LHCN-M2 (cell line): ENCODE data around the gene HECA. TPM values are rescaled to one million over a fixed set of nuclear protein-coding genes. Genes with fewer than 3 reads are reported as not detected.
"Not testable (repeated sequence)": the region's sequence is repeated elsewhere in the genome, so short reads cannot be mapped to it uniquely, and the experiment has no call there.

ENCODE experiments used
- DNase-seq: peaks from one replicate; pipeline ENCODE4 v3.0.0-alpha.2; 2012; ENCODE audit warnings: low read depth
- total RNA-seq: library from RNA; depleted of rRNA; stranded (reverse); fragments of >200 nt; gene quantifications from 2 replicates; pipeline ENCODE4 v1.2.3, GENCODE V29; 2014

HECA gene
- total RNA-seq, 1 experiment from 2014 or later = 8.6 TPM

DNA sequence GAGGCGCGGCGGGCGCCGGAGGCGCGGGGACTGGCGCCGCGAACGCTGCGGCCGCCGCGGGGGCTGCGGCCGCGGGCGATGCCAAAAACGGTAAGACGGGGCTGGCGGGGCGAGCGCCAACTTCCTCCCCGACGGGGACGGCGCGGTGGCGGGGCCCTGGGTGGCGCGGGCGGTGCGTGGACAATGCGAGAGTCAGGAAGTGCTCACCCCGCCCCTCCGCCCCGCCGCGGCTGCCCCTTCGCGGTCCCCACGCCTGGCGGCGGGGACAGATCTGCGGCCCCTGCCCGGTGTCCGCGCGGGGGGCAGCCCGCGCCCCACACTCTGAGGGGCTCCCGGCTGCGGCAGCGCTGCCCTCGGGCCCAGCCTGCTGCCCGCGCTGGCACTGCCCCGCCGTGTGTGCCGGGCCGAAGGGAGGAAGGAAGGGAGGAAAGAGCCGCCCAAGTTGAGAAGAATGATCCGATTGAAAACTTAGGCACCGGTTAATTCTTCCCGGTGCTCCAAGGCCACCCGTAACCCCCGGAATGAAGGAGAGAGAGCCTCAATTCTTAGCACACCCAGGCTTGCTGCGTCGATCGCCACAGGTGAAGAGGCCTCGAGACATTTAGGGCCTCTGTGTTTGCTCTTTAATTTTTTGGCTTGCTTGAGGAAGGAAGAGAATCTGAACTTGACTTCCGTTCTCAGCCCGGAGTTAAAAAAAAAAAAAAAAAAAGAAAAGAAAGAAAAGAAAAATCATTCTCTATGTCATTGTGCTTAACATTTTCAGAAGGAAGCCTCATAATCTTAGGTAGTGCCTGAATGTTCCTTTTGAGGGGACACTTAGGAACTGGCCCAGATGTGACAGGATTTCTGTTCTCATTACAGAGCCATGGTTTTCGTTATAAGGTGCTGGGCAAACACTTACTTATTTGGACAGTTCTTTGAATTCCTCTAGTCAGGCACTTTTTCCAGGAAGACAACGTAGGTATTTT lies 982 bp downstream of the HECA start:
- DNase-seq = no peak

DNA sequence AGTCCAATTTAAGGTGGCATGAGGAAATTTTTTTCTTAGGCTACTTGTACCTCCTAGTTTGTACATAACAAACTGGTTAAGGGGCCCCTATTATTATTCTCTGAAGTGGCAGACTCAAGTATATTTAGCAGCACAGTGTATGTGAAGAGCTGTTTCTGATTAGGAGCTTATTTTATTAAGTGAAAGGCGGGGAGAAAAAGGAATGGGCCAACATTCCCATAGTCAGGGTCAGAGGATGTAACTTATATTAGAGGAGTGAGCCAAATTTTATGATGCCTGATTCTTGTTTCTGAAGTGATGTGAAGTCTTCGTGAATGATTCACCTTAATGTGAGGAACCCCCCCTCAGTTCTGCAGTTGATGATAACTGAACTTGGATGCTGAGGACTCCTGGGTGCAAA lies 2.8 kb downstream of the HECA start:
- no peak for DNase-seq

DNA sequence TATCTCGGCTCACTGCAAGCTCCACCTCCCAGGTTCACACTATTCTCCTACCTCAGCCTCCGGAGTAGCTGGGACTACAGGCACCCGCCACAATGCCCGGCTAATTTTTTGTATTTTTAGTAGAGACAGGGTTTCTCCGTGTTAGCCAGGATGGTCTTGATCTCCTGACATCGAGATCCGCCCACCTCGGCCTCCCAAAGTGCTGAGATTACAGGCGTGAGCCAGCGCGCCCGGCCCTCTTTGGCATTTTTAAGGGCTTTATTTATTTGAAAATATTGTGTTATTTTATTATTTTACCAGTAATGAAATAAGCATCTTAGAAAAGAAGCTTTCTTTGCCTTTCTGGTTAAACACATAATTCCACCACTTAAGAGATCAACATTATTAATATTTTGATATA lies 6.0 kb downstream of the HECA start:
- not testable (repeated sequence) for DNase-seq

DNA sequence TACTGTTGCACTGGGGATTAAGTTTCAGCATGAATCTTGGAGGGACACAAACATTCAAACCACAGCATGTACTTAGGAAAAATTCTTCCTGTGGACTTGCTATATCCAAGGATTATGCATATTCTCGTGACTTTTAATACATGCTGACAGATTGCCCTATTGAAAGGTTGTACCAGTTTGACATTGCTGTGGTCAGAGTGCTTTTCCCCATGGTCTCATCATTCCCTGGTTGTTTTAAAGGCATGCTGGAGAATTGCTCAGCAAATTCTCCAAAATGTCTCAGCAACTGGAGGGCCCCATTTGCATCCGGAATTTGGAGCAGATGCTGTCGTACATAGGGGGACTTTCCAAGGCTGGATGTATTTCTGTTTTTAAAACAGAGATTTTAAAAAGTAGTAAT lies 7.4 kb downstream of the HECA start:
- DNase-seq = no peak

DNA sequence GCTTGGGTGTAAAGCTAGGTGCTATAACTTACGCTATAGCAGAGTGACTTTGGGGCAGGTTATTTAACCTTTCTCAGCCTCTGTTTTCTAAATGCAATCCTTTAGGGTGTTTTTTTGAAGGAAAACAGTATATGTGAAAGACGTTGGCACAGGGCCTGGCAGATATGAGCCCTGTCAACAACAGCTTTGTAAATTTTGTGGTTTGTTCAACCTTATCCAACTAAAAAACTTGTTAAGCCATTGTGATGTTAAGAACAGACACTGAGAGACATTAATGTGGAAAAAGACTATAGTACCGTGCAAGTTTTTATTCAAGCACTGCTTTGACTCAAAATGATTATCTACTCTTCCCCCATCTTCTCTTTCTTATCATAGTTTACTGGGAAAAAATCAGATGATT lies 8.2 kb downstream of the HECA start:
- DNase-seq = no peak

DNA sequence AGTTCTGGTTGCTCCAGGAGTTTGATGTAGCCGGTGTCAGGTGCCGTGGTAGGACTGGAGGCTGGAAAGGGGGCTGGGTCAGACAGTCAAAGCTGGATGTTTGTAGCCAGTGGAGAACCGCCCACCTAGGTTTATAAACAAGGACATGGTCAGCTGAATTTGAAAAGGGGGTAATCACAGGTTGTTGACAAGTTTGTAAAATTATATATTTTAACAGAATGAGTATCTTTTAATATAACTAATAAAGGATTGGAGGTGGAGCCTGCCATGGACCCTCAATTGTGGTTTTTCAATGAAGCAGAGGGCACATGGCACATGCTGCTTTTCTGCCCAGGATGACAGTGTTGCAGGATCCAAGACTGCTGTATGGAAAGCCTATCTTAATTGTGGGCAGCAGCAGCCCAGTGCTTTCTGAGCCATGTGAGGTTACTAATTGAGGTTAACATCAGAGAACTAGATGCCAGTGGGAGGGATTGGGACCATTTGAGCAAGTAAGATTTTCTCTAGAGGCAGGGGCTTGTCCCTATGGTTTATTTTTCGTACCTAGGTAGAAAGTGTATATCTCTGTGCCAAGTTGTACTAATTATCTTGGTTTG lies 9.7 kb downstream of the HECA start:
- no peak for DNase-seq

DNA sequence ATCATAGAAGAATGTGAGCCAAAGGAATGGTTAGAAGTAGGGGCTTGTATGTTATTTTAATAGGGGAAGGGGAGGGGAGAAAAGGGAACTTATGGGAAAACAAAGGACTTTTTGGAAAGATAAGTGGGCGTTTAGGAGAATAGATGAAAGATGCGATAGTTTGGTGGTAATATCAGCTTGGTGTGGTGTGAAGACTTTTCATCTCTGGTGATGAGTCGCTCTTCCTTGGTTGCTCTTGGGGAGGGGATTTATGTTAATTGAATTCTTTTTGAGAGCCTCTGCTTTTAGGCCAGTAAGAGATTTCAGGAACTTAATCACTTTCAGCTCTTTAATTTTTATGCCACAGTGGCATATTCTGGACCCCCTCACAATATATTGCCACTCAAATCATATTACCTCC lies 10.8 kb downstream of the HECA start:
- DNase-seq = no peak

DNA sequence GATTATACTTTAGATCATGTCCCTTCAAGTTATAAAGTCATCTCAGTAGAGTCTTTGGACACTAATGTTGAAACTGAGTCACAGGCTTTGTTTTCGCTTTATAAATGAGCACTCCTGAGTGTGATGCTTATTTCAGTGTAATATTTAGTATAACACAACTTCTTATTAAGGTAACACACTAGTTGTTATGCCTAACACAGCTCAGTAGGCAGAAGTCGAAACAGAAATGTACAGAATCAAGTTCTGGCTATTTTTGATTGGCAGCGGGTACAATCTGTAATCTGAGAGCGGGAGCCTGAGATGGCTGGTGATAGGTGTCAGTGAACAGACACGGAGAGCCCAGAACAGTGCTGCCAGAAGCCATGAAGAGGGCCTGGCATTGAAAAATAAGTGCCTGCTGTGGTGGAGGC lies 11.4 kb downstream of the HECA start:
- no peak for DNase-seq

DNA sequence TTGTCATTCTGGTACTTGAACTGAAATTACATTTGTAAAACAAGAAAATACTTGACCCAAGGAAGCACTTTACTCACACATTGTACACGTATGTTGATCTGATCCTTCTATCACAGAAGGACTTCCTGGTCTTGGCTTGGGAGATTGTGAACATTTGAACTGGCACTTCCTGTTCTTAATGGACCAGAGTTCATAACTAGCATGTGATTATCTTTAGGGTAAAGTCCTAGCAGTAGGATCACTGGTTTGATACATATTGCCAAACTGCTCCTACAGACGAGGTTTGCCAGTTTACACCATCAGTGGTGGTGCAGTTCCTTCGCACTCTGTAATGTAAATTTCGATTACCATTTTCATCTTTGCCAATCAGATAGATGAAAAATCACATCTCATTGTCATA lies 12.7 kb downstream of the HECA start:
- no peak for DNase-seq

DNA sequence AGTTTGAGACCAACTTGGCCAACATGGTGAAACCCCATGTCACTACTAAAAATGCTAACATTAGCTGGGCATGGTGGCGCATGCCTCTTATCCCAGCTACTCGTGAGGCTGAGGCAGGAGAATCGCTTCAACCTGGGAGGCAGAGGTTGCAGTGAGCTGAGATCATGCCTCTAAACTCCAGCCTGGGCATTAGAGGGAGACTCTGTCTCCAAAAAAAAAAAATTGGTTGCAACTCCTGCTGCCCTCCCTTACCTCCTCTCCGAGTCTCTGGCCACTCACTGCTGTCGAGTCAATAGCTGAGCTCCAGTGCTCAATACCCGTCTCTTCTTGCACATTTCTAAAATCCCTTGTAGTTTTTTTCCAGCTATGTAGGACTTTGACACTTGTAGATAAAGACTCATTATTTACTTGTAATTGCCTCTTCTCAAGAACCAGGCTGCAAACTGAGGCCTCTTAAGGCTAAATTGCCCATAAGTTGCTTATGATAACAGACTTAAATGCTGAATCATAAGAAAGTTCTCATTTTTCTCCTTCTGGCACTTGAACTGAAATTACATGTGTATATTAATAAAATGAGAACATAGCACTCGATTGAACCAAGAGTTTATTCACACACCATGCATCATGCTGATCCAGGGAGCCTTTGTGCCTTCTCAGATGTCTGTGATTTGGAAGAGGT lies 13.8 kb downstream of the HECA start:
- DNase-seq = no peak

DNA sequence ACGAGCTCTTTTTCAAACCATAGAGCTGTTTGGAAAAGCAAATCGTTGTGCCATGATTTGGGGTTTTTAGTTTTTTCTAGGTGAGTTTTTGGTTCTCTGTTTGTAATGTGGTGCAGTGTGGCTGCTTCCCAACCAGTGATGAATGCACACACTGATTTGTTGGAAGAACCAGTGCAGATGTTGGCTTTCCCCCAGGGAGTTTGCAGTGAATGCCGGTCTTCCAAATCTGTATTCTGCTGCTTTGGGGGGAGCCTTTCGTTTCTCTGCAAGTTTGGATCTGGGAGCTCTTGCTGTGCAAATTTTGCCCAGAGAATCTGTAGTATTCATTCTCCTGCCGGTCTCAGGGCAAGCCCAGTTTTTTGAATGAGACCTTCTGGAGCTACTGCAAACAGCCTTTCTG lies 14.5 kb downstream of the HECA start:
- DNase-seq = no peak

DNA sequence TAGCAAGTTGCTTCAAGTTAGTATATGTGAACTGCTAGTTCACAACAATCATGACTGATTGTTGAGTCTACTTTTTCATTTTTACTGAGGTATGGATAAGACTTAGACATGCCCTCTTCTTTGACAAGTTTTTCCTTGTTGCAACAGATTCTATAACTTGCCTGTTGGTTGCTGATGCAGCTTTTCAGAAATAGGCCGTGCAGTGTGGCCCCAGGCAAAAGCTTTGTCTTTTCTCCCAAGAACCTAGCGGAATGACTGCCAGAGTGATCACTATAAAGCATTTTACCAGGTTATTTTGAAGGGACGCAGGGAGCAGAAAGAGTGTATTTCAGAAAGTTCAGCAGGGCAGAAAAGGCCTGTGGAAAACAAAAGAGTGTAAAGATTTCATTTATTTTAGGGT lies 16.0 kb downstream of the HECA start:
- DNase-seq = no peak

DNA sequence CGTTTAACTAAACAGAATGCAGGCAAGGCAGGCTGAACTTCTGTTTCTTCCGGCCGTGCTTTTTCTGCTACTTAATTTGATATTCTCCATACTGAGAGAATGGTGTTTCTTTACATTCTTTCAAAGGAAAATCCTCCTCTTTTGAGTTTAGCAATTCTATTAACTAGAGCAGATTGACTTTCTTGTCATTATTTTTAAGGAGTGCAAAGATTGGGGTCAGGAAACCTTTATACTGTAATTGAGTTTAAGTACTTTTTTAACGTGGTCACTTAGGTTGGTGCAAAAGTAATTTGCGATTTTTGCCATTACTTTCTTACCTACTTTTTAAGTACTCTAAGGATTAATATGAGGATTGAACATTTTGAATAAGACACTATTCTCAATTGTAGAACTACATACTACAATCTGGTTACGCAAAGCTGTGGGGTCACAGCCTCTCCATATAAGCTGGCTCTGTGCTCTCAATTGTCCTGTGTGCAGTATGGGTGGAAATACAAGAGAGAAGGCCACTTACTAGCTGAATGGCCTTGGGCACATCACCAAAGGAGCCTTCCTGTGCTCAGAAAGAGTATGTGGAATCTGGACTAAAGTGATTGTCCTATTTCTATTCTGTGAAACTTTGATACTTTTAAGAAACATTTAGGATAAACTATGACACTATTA lies 16.7 kb downstream of the HECA start:
- no peak for DNase-seq

DNA sequence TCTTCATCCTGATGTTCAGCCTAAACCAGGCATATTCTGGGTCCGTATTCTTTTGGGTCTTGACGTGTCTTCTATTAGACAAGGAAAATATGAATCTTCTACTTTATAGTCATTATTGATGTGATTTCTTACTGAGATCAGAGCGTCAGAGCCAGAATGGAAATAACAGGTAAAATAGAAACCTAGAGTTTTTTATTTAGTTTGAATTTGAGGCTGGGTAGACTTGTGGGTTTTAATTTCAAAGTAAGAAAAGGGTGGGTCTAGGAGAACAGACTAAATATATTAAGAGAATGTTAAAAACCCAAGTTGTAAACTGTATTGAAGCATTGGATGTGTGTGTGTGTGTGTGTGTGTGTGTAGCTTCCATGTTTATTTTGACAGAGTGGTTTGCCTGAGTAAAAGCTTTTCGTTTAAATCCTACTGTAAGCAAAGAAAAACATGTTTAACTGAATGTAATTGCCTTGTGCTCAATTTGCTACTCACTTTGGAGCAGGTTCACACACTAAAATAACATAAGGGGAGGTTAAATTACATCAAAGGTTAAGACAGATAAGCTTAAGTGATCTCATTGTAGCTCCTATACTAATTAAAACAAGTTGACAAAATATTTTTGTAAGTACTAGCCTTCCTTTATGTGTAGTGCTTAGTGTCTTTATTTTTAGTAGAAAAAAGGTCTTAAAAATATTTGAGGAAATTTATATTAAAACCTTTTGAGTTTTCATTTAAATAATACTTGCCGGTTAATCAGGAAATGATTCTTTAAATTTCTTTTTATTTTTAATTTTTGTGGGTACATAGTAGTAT lies 17.4 kb downstream of the HECA start:
- DNase-seq = no peak

DNA sequence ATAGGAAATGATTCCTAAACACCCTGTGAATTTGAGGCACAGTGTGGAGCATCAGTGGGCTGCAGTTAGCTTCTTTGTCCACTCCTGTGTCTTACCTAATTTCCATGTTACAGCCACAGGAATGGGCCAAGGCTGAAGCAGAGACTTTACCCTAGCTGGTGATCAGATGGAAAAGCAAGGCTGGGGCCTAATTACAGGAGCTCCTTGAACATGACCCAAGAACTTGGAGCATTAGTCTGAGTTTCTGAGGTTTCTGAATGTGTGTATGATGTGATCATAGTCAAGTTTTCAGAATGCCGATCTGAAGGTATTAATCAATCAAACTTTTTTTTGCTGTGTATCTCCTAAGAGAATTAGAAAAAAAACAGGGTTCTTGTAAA lies 18.0 kb downstream of the HECA start:
- no peak for DNase-seq

DNA sequence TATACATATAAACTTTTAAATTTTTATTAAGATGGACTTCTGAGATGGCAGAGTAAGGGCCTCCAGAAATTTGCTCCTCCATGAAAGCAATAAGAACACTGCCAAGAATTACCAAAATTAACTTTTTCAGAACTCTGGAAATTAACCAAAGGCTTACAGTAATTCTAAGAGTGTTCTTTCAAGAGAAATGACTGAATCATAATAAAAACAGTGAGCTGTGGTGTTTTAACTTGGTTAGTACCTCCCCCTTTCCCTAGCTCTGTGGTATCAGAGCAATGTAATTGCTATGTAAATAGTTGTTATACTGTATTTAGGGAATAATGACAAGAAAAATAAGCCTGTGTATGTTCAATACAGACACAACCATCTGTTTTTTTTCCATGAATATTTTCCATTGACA lies 19.0 kb downstream of the HECA start:
- DNase-seq = peak; percentile 66

DNA sequence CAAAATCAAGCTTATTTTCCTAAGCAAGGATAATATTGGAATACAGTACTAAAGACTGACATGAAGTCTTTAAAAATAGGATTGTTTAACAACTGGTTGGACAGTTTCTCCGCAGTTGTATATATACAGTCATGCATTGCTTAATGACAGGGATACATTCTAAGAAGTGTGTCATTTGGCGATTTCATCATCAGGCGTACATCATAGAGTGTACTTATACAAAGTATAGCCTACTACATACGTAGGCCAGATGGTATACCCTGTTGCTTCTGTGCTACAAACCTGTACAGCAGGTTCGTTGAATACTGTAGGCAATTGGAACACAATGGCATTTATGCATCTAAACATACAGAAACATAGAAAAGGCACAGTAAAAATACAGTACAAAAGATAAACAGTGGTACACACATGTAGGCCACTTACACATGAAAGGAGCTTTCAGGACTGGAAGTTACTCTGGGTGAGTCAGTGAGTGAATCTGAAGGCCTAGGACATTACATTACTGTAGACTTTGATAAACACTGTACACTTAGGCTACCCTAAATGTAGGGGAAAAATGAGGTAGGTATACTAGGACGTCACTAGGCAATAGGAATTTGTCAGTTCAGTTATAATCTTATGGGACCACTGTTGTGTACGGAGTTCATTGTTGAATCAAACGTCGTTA lies 20.1 kb downstream of the HECA start:
- DNase-seq = no peak

DNA sequence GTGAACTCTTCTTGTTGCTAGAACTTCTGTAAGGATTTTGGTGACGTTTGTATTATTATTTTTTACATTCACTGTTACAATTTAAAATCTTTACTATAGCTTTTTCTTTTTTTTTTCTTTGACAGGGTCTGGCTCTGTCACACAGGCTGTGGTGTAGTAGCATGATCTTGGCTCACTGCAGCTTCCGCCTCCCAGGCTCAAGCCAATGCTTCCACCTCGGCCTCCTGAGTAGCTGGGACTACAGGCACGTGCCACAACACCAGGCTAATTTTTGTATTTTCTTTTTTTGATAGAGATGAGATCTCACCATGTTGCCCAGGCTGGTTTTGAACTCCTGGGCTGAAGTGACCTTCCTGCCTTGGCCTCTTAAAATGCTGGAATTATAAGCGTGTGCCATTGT lies 21.2 kb downstream of the HECA start:
- no peak for DNase-seq

DNA sequence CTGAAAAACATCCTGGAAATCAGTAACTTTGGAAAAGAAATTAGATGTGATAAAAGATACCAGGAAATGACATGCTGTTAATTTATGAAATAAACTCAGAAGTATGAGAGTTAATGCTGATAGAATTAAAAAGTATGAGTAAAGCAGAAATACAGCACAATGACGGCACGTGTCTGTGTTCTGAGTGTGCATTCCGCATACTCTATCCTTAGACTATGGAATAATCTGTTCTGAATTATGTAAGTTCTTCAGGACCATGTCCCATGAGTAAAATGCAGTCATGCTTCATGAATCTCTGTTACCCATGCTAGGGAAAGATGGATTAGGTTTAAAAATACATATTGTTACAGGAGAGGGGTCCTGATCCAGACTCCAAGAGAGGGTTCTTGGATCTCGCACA lies 21.7 kb downstream of the HECA start:
- DNase-seq = no peak

DNA sequence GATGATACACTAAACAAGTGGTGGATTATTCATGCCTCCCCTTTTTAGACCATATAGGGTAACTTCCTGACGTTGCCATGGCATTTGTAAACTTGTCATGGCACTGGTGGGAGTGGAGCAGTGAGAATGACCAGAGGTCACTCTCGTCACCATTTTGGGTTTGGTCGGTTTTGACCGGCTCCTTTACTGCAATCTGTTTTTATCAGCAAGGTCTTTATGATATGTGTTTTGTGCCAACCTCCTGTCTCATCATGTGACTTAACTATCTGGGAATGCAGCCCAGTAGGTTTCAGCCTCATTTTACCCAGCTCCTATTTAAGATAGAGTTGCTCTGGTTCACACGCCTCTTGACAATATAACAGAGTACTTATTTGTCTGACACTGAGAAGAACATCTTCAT lies 22.2 kb downstream of the HECA start:
- DNase-seq = not testable (repeated sequence)

DNA sequence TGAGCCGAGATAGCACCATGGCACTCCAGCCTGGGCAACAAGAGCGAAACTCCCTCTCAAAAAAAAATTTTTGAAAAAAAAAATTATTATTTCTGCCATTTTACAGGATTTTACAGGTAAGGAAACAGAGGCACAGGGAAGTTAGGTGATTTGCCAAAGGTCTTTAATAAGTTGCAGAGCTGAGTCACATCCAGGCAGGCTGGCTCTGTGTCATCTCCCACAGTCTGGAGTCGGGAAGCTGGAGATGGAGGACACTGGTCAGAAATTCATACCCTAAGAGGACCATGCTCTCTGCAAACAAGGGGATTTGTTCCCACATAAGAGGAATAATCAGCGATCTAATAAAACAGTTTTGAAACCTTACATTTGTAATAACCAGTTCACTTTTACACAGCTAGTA lies 24.1 kb downstream of the HECA start:
- DNase-seq = no peak
